ENCODE measurements around the gene CIAPIN1.

The CIAPIN1 gene

DNA sequence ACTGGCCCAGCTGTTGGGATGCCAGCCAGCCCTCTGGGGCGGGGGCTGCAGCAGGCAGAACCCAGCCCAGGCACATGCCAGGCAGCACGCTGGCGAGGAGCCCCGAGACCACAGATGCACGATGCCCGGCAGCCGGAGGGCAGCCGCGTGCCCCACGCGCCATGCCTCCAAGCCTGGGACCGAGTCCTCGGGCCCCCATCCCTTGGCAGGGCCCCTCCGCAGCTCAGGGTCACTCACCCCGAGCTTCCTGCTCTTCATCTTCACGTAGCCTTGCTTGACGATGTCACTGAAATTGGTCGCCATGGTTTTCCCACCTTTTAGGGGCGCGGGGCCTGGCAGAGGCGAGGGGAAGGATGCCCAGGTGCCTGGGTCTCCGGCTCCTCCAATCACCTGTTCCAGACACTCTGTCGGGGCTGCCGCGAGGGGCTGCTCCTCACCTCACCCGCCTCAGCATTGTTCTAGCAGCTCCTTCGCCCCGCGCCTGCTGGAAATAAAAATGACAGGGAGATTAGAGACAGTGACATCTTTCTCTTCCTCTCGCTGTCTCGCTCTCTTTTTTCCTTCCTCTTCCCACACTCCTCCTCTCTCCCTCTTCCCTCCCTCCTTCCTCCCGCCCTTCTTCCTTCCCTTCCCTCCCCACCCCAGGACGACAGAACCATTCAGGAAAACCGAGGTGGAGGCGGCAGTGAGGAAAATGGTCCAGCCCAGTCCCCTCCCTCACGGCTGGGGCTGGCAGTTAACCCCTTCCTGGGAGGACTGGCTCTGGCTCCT is 32.2 kb upstream of the CIAPIN1 start:
- peak; percentile 27 for DNase-seq (ENCODE audit: extremely low read depth, low read depth)
- TF ChIP-seq, protein P1, sequence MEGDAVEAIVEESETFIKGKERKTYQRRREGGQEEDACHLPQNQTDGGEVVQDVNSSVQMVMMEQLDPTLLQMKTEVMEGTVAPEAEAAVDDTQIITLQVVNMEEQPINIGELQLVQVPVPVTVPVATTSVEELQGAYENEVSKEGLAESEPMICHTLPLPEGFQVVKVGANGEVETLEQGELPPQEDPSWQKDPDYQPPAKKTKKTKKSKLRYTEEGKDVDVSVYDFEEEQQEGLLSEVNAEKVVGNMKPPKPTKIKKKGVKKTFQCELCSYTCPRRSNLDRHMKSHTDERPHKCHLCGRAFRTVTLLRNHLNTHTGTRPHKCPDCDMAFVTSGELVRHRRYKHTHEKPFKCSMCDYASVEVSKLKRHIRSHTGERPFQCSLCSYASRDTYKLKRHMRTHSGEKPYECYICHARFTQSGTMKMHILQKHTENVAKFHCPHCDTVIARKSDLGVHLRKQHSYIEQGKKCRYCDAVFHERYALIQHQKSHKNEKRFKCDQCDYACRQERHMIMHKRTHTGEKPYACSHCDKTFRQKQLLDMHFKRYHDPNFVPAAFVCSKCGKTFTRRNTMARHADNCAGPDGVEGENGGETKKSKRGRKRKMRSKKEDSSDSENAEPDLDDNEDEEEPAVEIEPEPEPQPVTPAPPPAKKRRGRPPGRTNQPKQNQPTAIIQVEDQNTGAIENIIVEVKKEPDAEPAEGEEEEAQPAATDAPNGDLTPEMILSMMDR (IDR thresholded peaks at IDR 0.05; ENCODE audit: low read depth, low read length): no peak

DNA sequence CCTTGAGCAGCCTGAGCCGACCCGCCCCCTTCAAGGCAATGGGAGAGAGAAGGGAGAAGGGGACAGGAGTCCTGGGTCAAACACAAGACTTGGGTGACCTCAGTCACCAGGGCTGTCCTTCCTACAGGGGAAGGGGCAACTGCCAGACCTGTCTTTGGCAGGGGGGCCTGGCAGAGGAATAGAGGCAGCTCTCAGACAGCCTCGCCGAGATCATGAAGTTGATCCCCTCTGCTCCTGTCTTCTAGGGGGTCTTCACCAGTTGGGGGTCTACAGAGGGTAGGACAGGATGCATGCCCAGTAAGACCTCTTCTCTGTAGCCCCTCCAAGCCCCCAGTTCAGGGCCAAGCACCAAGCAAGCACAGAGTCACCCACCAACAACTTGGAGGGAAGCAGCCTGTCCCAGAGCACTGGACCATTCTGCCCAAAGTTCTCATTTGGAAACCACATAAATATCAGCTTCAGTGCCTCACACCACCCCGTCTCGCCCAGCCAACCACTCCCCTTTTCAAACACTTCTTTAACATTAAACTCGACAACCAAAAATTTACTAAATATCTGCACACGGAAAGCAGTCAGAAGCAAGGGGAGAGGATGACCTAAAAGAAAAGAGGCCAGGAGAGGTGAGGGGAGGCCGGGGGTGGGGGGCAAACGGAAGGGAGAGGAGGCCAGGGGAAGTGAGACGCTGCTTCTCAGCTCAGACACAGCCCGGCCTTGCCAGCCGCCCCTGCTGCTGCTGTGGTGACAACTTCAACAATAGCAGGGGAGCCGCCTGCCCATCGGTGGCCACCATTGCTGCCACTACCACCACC is 31.4 kb upstream of the CIAPIN1 start:
- no peak for DNase-seq (ENCODE audit: extremely low read depth, low read depth)
- TF ChIP-seq, protein P1 (IDR thresholded peaks at IDR 0.05; ENCODE audit: low read depth, low read length): no peak

DNA sequence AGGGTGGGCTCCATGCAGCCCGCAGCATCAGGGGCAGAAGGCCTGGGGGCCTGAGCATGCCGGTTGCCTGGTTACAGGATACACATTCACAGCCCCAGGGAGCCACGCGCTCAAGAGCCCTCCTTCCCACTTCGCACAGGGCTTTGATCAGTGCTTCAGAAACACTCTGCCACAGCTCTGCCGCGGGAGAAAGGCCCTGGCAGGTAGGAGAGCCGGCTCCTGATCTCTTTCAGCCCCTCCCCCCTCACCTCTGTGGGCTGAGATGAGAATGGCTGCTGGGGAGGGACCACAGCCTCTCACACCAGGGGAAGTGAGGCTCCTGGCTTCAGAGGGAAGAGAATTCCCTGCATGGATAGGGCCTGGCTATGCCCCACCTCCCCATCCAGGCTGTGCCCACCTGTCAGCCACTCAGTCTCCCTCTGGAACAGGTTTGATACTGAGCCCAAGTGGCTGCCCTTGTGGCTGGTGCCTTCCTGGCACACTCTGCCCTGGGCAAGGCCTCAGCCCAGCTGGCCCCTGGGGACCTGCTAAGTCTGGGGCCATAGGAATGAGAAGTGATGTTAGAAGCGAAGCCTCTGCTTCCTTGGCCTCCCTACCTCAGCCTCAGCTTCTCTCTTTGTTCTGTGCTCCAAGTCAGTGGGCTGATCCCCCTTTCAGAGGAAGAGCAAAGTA is 30.5 kb upstream of the CIAPIN1 start:
- no peak for DNase-seq (ENCODE audit: extremely low read depth, low read depth)
- TF ChIP-seq, protein P1 (IDR thresholded peaks at IDR 0.05; ENCODE audit: low read depth, low read length): no peak

DNA sequence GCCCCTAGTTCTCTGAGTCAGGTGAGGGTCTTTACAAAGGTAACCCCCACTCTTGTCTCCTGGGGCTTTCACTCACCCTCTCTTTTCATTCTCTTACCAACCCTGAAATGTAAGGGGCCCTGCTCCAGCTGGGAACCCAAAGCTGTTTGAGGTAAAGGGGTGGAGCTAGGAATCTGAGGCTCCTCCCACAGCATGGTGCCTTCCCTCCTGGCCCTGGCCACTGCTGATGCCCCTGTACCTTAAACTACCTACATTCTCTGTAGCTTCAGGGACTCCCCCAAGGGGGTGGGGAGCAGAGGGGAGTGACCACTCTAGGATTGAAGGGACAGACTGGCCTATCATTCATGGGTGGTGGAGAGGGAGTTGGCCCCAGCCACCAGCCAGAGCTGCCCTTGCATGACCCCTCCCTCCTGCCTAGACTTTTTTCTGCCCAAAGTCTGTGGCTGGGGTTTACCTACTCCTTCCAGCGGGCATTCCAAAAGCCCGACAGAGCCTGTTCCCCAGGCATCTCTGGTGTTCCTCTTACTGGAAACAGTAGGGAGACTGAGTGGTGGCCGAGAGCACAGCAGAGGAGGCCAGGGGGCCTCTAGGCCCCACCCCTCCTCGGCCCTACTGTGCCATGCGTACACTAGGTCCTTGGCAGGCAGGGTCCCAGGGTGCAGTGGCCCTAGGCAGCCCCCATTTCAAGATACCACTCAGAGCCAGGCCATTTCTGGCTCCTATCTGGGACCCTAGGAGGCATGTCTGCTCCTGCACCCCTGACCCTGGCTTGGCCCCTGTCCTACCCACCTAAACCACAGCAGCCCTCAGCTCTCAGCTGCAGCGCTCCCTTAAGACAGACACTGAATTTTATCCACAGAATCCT is 29.6 kb upstream of the CIAPIN1 start:
- TF ChIP-seq, protein P1 (IDR thresholded peaks at IDR 0.05; ENCODE audit: low read depth, low read length): no peak
- no peak for DNase-seq (ENCODE audit: extremely low read depth, low read depth)

DNA sequence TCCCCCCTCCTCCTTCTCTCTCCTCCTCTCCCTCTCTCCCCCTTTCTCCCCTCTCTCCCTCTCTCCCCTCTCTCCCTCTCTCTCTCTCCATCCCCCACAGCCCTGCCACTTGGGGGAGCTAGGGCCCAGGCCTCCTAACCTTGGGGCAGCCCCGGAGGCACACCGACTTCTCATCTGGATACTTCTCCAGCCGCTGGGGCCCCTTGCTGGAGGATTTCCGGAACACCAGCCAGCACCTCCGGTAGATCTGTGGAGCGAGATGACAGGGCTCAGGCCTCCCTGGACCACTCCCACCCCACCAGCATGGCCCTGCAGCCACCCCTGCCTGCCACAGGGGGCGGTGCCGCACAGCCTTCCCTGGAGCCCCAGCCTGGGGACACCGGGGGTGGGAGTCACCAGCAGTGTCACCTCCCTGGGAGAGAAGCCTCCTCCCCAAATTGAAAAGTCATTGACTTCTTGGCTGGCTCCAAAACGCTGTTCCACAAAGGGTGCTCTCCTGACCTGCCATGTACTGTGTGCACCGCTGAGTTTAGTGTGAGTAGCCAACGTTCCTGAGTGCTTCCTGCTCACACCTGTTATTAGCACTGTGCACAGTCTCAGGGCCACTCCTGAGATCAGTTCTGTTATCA is 28.6 kb upstream of the CIAPIN1 start:
- no peak for DNase-seq (ENCODE audit: extremely low read depth, low read depth)
- TF ChIP-seq, protein P1 (IDR thresholded peaks at IDR 0.05; ENCODE audit: low read depth, low read length): no peak; the same call in none of the 2 replicates

Measured in AG09319 (cell line).